ENCODE results near the gene ZNF366. TPM values are rescaled to one million over a fixed set of nuclear protein-coding genes. Genes with fewer than 3 reads are reported as not detected.
"Not testable (repeated sequence)": the region's sequence is repeated elsewhere in the genome, so short reads cannot be mapped to it uniquely, and the experiment has no call there.

ZNF366 gene
- total and polyA plus RNA-seq, 2 experiments from 2014 or later: 2.5 TPM; not detected in 1

GRCh38 chr5:72408127-72408526, 99.1 kb downstream of the ZNF366 start:
- Histone ChIP-seq H4K20me1 (ENCODE audit: insufficient read depth, poor library complexity, severe bottlenecking) (no peaks in the 10 kb centered on the region), H3K4me3 (no peak overlapping the region), H3K36me3 (replicated peaks; ENCODE audit: insufficient read depth, low read depth) (no peaks in the 10 kb centered on the region), H3K9me3 (ENCODE audit: low read depth) (no peaks in the 10 kb centered on the region), H3K27ac (peak overlapping the region; percentile 32), H3K4me2 (no peak overlapping the region), H2AFZ (no peak overlapping the region), H3K4me1 (ENCODE audit: insufficient read depth) (no peaks in the 10 kb centered on the region), H3K79me2 (no peaks in the 10 kb centered on the region), H3K9me2 (replicated peaks; ENCODE audit: insufficient read depth) (no peaks in the 10 kb centered on the region), H3K27me3 (no peaks in the 10 kb centered on the region)
- TF ChIP-seq CTCF (IDR thresholded peaks at IDR 0.05; ENCODE audit: poor library complexity) (no peak), EZH2phosphoT487 (IDR thresholded peaks at IDR 0.05; ENCODE audit: low read depth, severe bottlenecking, unreplicated experiment) (no peak), EZH2 (IDR thresholded peaks at IDR 0.05; ENCODE audit: borderline replicate concordance) (no peak)
- DNase-seq (ENCODE audit: low spot score): no peak
- WGBS (ENCODE audit: low lambda C conversion rate, missing lambda C conversion rate): 76% methylated on average over 5 of the region's 5 CpGs

- DNase-seq (ENCODE audit: low spot score): no peak
- WGBS (ENCODE audit: low lambda C conversion rate, missing lambda C conversion rate): 92% methylated on average over 2 of the region's 2 CpGs
- H3K27ac ChIP-seq: no peak overlapping the region
- no peak overlapping the region for H3K4me3 ChIP-seq
- no peaks in the 10 kb centered on the region for H3K27me3 ChIP-seq
- H2AFZ ChIP-seq: no peak overlapping the region
- H3K36me3 ChIP-seq (replicated peaks; ENCODE audit: insufficient read depth, low read depth): no peaks in the 10 kb centered on the region
- no peak for TF ChIP-seq CTCF (IDR thresholded peaks at IDR 0.05; ENCODE audit: poor library complexity)
- no peaks in the 10 kb centered on the region for H3K4me1 ChIP-seq (ENCODE audit: insufficient read depth)
- H3K9me3 ChIP-seq (ENCODE audit: low read depth): no peaks in the 10 kb centered on the region
- no peaks in the 10 kb centered on the region for H3K79me2 ChIP-seq
- H3K4me2 ChIP-seq: no peak overlapping the region
- no peaks in the 10 kb centered on the region for H4K20me1 ChIP-seq (ENCODE audit: insufficient read depth, poor library complexity, severe bottlenecking)
- no peaks in the 10 kb centered on the region for H3K9me2 ChIP-seq (replicated peaks; ENCODE audit: insufficient read depth)
Measured at GRCh38 chr5:72407541-72407940, 99.7 kb downstream of the ZNF366 start.

GRCh38 chr5:72407078-72407477, 100.1 kb downstream of the ZNF366 start:
- no peaks in the 10 kb centered on the region for H3K9me2 ChIP-seq (replicated peaks; ENCODE audit: insufficient read depth)
- H3K4me2 ChIP-seq: no peak overlapping the region
- no peaks in the 10 kb centered on the region for H3K36me3 ChIP-seq (replicated peaks; ENCODE audit: insufficient read depth, low read depth)
- no peaks in the 10 kb centered on the region for H3K79me2 ChIP-seq
- no peaks in the 10 kb centered on the region for H4K20me1 ChIP-seq (ENCODE audit: insufficient read depth, poor library complexity, severe bottlenecking)
- TF ChIP-seq CTCF (IDR thresholded peaks at IDR 0.05; ENCODE audit: poor library complexity) (no peak), EZH2 (IDR thresholded peaks at IDR 0.05; ENCODE audit: borderline replicate concordance) (no peak), EZH2phosphoT487 (IDR thresholded peaks at IDR 0.05; ENCODE audit: low read depth, severe bottlenecking, unreplicated experiment) (no peak)
- 83% methylated on average over 3 of the region's 3 CpGs for WGBS (ENCODE audit: low lambda C conversion rate, missing lambda C conversion rate)
- DNase-seq (ENCODE audit: low spot score): no peak
- H3K27ac ChIP-seq: no peak overlapping the region
- no peaks in the 10 kb centered on the region for H3K9me3 ChIP-seq (ENCODE audit: low read depth)
- no peak overlapping the region for H2AFZ ChIP-seq
- no peaks in the 10 kb centered on the region for H3K27me3 ChIP-seq
- no peak overlapping the region for H3K4me3 ChIP-seq
- no peaks in the 10 kb centered on the region for H3K4me1 ChIP-seq (ENCODE audit: insufficient read depth)

- not testable (repeated sequence) for H3K27ac ChIP-seq; H3K4me2 ChIP-seq; H3K9me2 ChIP-seq (replicated peaks; ENCODE audit: insufficient read depth); H3K79me2 ChIP-seq; H3K27me3 ChIP-seq; H4K20me1 ChIP-seq (ENCODE audit: insufficient read depth, poor library complexity, severe bottlenecking); H3K4me3 ChIP-seq; H3K4me1 ChIP-seq (ENCODE audit: insufficient read depth); H3K9me3 ChIP-seq (ENCODE audit: low read depth); H2AFZ ChIP-seq; H3K36me3 ChIP-seq (replicated peaks; ENCODE audit: insufficient read depth, low read depth); DNase-seq (ENCODE audit: low spot score)
- 91% methylated on average over 3 of the region's 3 CpGs for WGBS (ENCODE audit: low lambda C conversion rate, missing lambda C conversion rate)
Measured at GRCh38 chr5:72404771-72405170, 102.4 kb downstream of the ZNF366 start.
